ENCODE measurements around the gene MAIP1. TPM values are rescaled to one million over a fixed set of nuclear protein-coding genes. Genes with fewer than 3 reads are reported as not detected.
A peak's percentile ranks its signal among the peaks of the same experiment; 100 is the strongest.

The MAIP1 gene
- total RNA-seq, 1 donor = 29.8 TPM

DNA sequence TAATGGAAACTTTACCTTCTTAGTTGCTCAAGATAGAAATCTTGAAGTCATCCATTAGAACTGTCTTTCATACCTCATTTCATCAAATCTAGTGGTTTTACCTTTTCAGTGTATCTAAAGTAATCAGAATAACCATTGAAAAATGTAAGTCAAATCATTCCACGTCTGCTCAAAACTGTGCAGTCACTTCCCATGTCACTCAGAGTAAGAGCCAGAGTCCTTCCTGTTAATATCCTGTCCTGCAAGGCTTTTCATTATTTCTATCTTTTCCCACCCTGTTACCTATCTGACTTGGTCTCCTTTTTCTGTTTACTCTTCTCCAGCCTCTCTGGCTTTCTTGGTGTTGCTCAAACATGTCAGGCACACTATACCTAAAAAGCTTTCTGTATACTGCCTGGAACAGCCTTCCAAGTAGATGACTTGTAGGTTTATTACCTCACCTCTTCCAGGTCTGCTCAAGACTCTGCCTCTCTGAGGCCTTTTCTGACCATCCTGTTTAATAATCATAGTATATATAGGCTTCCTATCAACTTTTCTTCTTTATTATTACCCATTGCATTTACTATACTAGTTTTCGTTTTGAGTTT, 40.9 kb upstream of the MAIP1 start:
- DNase-seq (ENCODE audit: low read depth) = no peak
- TF ChIP-seq, protein P1, sequence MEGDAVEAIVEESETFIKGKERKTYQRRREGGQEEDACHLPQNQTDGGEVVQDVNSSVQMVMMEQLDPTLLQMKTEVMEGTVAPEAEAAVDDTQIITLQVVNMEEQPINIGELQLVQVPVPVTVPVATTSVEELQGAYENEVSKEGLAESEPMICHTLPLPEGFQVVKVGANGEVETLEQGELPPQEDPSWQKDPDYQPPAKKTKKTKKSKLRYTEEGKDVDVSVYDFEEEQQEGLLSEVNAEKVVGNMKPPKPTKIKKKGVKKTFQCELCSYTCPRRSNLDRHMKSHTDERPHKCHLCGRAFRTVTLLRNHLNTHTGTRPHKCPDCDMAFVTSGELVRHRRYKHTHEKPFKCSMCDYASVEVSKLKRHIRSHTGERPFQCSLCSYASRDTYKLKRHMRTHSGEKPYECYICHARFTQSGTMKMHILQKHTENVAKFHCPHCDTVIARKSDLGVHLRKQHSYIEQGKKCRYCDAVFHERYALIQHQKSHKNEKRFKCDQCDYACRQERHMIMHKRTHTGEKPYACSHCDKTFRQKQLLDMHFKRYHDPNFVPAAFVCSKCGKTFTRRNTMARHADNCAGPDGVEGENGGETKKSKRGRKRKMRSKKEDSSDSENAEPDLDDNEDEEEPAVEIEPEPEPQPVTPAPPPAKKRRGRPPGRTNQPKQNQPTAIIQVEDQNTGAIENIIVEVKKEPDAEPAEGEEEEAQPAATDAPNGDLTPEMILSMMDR (IDR thresholded peaks at IDR 0.05; ENCODE audit: insufficient read depth, low read depth, low read length) = no peak
- no peak overlapping the region for H3K4me3 ChIP-seq (ENCODE audit: low read depth, low read length)

DNA sequence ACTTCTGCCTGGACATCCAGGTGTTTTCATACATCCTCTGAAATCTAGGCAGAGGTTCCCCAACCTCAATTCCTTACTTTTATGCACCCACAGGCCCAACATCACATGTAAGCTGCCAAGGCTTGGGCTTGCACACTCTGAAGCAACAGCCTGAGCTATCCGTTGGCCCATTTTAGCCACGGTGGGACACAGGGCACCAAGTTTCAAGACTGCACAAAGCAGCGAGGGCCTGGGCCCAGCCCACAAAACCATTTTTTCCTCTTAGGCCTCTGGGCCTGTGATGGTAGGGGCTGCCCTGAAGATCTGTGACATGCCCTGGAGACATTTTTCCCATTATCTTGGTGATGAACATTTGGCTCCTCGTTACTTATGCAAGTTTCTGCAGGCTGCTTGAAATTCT, 38.4 kb upstream of the MAIP1 start:
- H3K4me3 ChIP-seq (ENCODE audit: low read depth, low read length) = no peak overlapping the region
- TF ChIP-seq, protein P1 (IDR thresholded peaks at IDR 0.05; ENCODE audit: insufficient read depth, low read depth, low read length) = no peak
- no peak for DNase-seq (ENCODE audit: low read depth)

DNA sequence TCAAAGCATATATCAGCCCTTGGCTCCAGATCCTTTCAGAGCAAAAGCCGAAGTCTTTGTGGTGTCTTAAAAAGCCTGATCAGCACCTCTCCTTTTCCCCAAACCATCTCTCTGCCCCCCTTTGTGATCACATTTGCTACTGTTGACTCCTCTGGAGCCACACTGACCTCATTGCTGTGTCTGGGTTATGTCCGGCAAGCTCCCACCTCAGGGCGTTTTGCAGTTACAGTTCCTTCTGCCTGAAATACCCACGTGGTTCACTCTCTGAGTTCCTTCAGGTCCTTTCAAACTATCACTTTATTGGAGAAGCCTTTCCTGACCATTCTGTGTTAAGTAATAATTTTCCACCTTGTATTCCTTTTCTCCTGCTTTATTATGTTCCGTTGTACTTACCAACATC, 32.5 kb upstream of the MAIP1 start:
- DNase-seq (ENCODE audit: low read depth) = peak; percentile 62
- TF ChIP-seq, protein P1 (IDR thresholded peaks at IDR 0.05; ENCODE audit: insufficient read depth, low read depth, low read length) = no peak
- H3K4me3 ChIP-seq (ENCODE audit: low read depth, low read length) = no peak overlapping the region

DNA sequence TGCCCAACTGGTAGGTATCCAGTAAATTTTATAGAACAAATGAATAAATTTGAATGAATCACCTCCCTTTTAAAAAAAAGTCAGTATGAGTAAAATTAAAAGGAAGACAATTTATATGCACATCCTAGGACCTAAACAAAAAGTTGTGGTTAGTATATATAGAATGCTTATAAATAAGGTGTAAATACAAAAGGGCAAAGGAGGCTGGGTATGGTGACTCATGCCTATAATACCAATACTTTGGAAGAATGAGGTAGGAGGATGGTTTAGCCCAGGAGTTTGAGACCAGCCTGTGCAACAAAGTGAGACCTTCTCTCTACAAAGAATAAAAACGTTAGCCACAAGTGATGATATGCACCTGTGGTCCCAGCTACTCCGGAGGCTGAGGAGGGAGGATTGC, 31.5 kb upstream of the MAIP1 start:
- no peak for DNase-seq (ENCODE audit: low read depth)
- TF ChIP-seq, protein P1 (IDR thresholded peaks at IDR 0.05; ENCODE audit: insufficient read depth, low read depth, low read length) = no peak
- H3K4me3 ChIP-seq (ENCODE audit: low read depth, low read length) = no peak overlapping the region

DNA sequence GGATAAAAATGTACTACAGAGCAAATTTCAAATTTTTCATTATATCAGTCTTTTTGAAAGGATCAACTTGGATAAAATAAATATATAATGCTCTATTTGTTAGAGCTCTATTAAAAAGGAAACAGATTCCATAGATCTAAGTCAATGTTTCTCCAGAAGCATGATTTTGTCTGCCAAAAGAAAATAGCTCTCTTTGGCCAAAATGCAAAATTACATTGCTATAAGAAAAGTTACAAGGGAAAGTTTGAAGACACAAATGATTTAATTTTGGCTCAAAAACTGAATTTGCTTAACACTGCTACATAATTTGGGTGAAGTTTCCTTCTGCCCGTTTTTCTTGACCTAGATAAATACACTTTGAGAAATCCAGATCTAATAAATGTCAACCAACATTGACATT, 28.6 kb upstream of the MAIP1 start:
- no peak for DNase-seq (ENCODE audit: low read depth)
- H3K4me3 ChIP-seq (ENCODE audit: low read depth, low read length) = no peak overlapping the region
- TF ChIP-seq, protein P1 (IDR thresholded peaks at IDR 0.05; ENCODE audit: insufficient read depth, low read depth, low read length) = no peak

DNA sequence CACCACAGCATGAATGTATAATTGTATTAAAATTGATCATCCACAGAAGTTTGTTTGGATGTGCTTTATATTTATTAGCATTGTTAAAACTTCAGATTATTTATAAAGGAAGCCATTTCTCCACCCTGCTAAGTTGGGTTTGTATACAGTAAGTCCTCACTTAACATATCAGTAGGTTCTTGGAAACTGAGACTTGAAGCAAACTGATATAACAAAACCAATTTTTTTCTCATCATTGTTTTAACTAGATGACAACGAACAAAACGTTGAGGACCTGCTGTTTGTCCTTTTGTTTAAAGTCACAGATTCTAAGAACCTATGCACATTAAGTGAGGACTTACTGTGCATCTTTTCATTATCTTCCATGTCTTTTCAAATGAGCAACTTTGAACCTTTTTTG, 27.2 kb upstream of the MAIP1 start:
- H3K4me3 ChIP-seq (ENCODE audit: low read depth, low read length) = no peak overlapping the region
- no peak for DNase-seq (ENCODE audit: low read depth)
- TF ChIP-seq, protein P1 (IDR thresholded peaks at IDR 0.05; ENCODE audit: insufficient read depth, low read depth, low read length) = no peak

DNA sequence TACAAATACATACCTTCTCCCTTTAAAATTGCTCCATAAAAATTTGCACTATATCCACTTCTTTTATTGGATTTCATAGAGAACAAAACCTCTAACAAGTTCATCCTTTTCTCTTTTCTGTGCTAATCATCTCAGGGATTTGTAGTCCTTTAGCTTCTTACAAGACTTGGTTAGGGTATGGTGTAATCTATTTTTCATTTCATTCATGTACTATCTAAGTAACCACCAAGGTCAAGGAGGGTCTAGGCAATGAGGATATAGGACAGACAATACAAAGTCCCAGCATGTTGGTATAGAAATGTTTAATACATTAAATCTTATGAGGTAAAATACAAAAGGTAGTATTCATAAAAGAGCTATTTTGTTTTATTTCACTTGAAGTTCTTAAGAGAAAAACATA, 26.8 kb upstream of the MAIP1 start:
- TF ChIP-seq, protein P1 (IDR thresholded peaks at IDR 0.05; ENCODE audit: insufficient read depth, low read depth, low read length) = no peak
- H3K4me3 ChIP-seq (ENCODE audit: low read depth, low read length) = no peak overlapping the region
- no peak for DNase-seq (ENCODE audit: low read depth)
